NT2/D1 (cell line): ENCODE data around the gene IGF2BP1.
"Not testable (repeated sequence)": the region's sequence is repeated elsewhere in the genome, so short reads cannot be mapped to it uniquely, and the experiment has no call there.

Source experiments
- DNase-seq: peaks from one replicate; pipeline ENCODE4 v3.0.0-alpha.2; 2011; ENCODE audit warnings: low read depth, low spot score
- H3K27me3 ChIP-seq: 2 replicates; pipeline ENCODE4 v1.6.0; 2011; ENCODE audit warnings: mild to moderate bottlenecking; ENCODE audit not compliant: insufficient read length, insufficient read depth
- H3K36me3 ChIP-seq: 2 replicates; pipeline ENCODE4 v1.6.1; 2011; ENCODE audit warnings: mild to moderate bottlenecking, low read length, mixed read lengths; ENCODE audit not compliant: insufficient read depth, insufficient read length
- H3K4me1 ChIP-seq: 2 replicates; pipeline ENCODE4 v1.5.1; 2011; ENCODE audit not compliant: insufficient read depth, insufficient read length
- H3K4me3 ChIP-seq: 2 replicates; pipeline ENCODE4 v1.5.1; 2011; ENCODE audit warnings: low read depth; ENCODE audit not compliant: insufficient read length
- H3K9ac ChIP-seq: 2 replicates; pipeline ENCODE4 v1.6.0; 2011; ENCODE audit warnings: low read depth; ENCODE audit not compliant: insufficient read length
- H3K9me3 ChIP-seq: 2 replicates; pipeline ENCODE4 v1.5.1; 2011; ENCODE audit warnings: mild to moderate bottlenecking, low read length; ENCODE audit not compliant: insufficient read depth
- SUZ12 ChIP-seq: IDR thresholded peaks from 2 replicates; pipeline ENCODE4 v1.6.1; 2011; ENCODE audit not compliant: insufficient read length, insufficient read depth; ENCODE audit errors: extremely low read depth
- YY1 ChIP-seq: IDR thresholded peaks from 2 replicates; pipeline ENCODE4 v1.6.1; 2011; ENCODE audit not compliant: insufficient read length, insufficient read depth
- ZNF274 ChIP-seq: IDR thresholded peaks from 2 replicates; pipeline ENCODE4 v1.6.1; 2011; ENCODE audit warnings: mild to moderate bottlenecking, low read depth, low read length

IGF2BP1 gene

GRCh38 chr17:49038138-49038537, 41.0 kb downstream of the IGF2BP1 start:
- TF ChIP-seq ZNF274, result no peak
- TF ChIP-seq SUZ12, result no peak
- TF ChIP-seq YY1, result no peak
- Histone ChIP-seq H3K27me3 (no peaks in the 10 kb centered on the region), H3K4me1 (no peaks in the 10 kb centered on the region), H3K4me3 (no peak overlapping the region), H3K9me3 (no peaks in the 10 kb centered on the region), H3K36me3 (peaks cover 94% of the 10 kb centered on the region), H3K9ac (no peak overlapping the region)
- DNase-seq, result no peak

GRCh38 chr17:49038544-49038943, 41.4 kb downstream of the IGF2BP1 start:
- H3K9ac ChIP-seq, result no peak overlapping the region
- no peaks in the 10 kb centered on the region for H3K9me3 ChIP-seq
- H3K36me3 ChIP-seq, result peaks cover 96% of the 10 kb centered on the region
- no peak for TF ChIP-seq YY1
- no peak for TF ChIP-seq SUZ12
- no peak for TF ChIP-seq ZNF274
- no peak overlapping the region for H3K4me3 ChIP-seq
- H3K27me3 ChIP-seq, result no peaks in the 10 kb centered on the region
- DNase-seq, result no peak
- no peaks in the 10 kb centered on the region for H3K4me1 ChIP-seq

GRCh38 chr17:49039518-49039917, 42.3 kb downstream of the IGF2BP1 start:
- not testable (repeated sequence) for H3K27me3 ChIP-seq, H3K4me3 ChIP-seq, H3K9me3 ChIP-seq, H3K4me1 ChIP-seq, DNase-seq, H3K9ac ChIP-seq
- H3K36me3 ChIP-seq, result peaks cover 97% of the 10 kb centered on the region

DNA sequence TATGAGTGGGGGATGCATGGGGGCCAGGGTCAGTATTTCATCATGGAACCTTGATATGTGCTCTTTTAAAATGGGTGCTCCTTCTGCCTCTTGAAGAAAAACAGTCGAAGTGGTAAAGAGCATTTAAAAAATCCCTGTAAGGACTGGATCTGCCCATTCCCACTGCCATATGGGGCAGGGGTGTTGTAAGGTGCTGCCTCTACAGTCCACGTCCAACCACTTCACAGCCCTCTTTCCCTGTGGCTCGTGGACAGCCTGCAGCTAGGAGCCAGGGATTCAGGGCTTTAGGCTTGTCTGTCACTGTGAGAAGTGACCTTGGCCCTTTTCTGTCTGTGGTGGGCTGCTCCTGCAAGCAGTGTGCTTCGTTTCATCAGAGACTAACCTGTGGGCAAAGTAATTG, 44.3 kb downstream of the IGF2BP1 start:
- Histone ChIP-seq H3K36me3 (peaks cover 97% of the 10 kb centered on the region), H3K27me3 (no peaks in the 10 kb centered on the region), H3K9me3 (no peaks in the 10 kb centered on the region), H3K9ac (no peak overlapping the region), H3K4me1 (no peaks in the 10 kb centered on the region), H3K4me3 (no peak overlapping the region)
- TF ChIP-seq SUZ12, result no peak
- TF ChIP-seq ZNF274, result no peak
- no peak for TF ChIP-seq YY1
- DNase-seq, result no peak

DNA sequence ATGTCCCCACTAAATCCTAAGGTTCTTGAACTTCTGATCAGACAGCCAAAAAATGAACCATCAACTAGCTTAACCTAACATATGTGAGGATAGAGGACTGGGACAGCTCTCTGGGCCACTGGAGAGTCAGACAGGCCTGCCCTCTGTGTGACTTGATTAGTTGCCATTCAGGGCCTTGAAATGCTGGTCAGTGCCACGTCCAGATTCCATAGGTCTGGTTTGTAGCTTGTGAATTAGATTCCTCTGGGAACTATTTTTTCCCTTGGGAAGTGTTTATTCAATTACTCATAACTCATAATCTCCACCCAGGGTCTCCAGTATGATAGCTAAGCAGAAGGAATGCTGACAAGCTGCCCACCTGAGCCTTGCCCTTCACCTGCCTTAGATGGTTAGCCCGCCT, 48.2 kb downstream of the IGF2BP1 start:
- no peak for DNase-seq
- Histone ChIP-seq H3K4me3 (no peak overlapping the region), H3K36me3 (peaks cover 100% of the 10 kb centered on the region), H3K27me3 (no peaks in the 10 kb centered on the region), H3K9me3 (no peaks in the 10 kb centered on the region), H3K9ac (no peak overlapping the region), H3K4me1 (no peaks in the 10 kb centered on the region)
- TF ChIP-seq YY1 (no peak), ZNF274 (no peak), SUZ12 (no peak)

DNA sequence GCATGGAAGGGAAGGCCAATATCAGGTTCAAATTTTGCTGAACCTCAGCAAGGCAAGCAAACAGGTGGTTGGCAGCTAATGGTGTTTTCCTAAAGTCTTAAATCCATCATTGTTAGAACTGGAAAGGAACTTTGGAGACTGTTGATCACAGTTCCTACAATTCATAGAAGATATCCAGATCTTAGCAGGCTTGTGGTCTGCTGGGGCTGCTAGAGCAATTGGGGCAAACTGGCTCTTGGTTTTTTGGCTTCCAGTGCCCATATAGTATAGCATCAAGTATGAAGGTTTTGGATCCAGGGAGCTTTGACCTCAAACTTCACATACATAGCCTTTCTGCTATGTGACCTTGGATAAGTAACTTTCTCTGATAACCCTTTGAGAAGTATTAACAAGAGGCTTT, 49.7 kb downstream of the IGF2BP1 start:
- DNase-seq, result no peak
- Histone ChIP-seq H3K9ac (no peak overlapping the region), H3K4me3 (no peak overlapping the region), H3K36me3 (peaks cover 100% of the 10 kb centered on the region), H3K9me3 (no peaks in the 10 kb centered on the region), H3K4me1 (no peaks in the 10 kb centered on the region), H3K27me3 (no peaks in the 10 kb centered on the region)
- no peak for TF ChIP-seq SUZ12
- TF ChIP-seq ZNF274, result no peak
- TF ChIP-seq YY1, result no peak

DNA sequence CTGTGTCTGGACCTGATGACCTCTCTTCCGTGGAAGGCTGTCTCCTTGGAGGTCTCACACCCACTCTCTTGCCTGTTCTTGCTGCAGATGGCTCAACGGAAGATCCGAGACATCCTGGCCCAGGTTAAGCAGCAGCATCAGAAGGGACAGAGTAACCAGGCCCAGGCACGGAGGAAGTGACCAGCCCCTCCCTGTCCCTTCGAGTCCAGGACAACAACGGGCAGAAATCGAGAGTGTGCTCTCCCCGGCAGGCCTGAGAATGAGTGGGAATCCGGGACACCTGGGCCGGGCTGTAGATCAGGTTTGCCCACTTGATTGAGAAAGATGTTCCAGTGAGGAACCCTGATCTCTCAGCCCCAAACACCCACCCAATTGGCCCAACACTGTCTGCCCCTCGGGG, 52.1 kb downstream of the IGF2BP1 start:
- Histone ChIP-seq H3K9me3 (no peaks in the 10 kb centered on the region), H3K27me3 (no peaks in the 10 kb centered on the region), H3K9ac (no peak overlapping the region), H3K36me3 (peaks cover 100% of the 10 kb centered on the region), H3K4me3 (no peak overlapping the region), H3K4me1 (peaks cover 12% of the 10 kb centered on the region)
- DNase-seq, result no peak
- TF ChIP-seq SUZ12, result no peak
- no peak for TF ChIP-seq YY1
- no peak for TF ChIP-seq ZNF274

GRCh38 chr17:49050611-49051010, 53.4 kb downstream of the IGF2BP1 start:
- H3K36me3 ChIP-seq, result peaks cover 91% of the 10 kb centered on the region
- H3K27me3 ChIP-seq, result no peaks in the 10 kb centered on the region
- H3K4me3 ChIP-seq, result no peak overlapping the region
- TF ChIP-seq SUZ12 (no peak), YY1 (no peak), ZNF274 (no peak)
- no peak for DNase-seq
- H3K9ac ChIP-seq, result no peak overlapping the region
- peaks cover 15% of the 10 kb centered on the region for H3K4me1 ChIP-seq
- H3K9me3 ChIP-seq, result no peaks in the 10 kb centered on the region
